Keratinocyte (primary cell): Measurements from ENCODE around the gene ATXN7. TPM values are rescaled to one million over a fixed set of nuclear protein-coding genes. Genes with fewer than 3 reads are reported as not detected.

Experiments
- DNase-seq: peaks from one replicate; pipeline ENCODE4 v3.0.0-alpha.2; 2011; ENCODE audit warnings: low read depth, missing footprints, low spot score
- FAIRE-seq: peaks from 2 replicates; lab custom pipeline; 2011; peaks lifted over from hg19 to GRCh38; lab: Jason Lieb, UNC
- H2AFZ ChIP-seq: 2 replicates; pipeline ENCODE4 v1.6.0; 2012; ENCODE audit warnings: low read length, control low read depth, inconsistent platforms; ENCODE audit not compliant: control insufficient read depth
- H3K27ac ChIP-seq: 2 replicates; pipeline ENCODE4 v1.5.1; 2011; ENCODE audit warnings: low read length; ENCODE audit not compliant: control insufficient read depth, insufficient read depth
- H3K27me3 ChIP-seq: 3 replicates; pipeline ENCODE4 v1.6.0; 2011; ENCODE audit warnings: low read length; ENCODE audit not compliant: control insufficient read depth, insufficient read depth; ENCODE audit errors: extremely low read depth
- H3K36me3 ChIP-seq, 2 experiments: 2 replicates in 1 of 2; 3 replicates in 1 of 2; pipeline ENCODE4 v1.5.1; 2011; ENCODE audit warnings: low read length in 2 of 2, mild to moderate bottlenecking in 1 of 2; ENCODE audit not compliant: control insufficient read depth in 2 of 2, insufficient read depth in 2 of 2; ENCODE audit errors: extremely low read depth in 1 of 2
- H3K4me1 ChIP-seq: 3 replicates; pipeline ENCODE4 v1.5.1; 2011; ENCODE audit warnings: low read length; ENCODE audit not compliant: control insufficient read depth, insufficient read depth; ENCODE audit errors: extremely low read depth
- H3K4me2 ChIP-seq: 3 replicates; pipeline ENCODE4 v1.6.0; 2011; ENCODE audit warnings: low read depth, low read length; ENCODE audit not compliant: control insufficient read depth, insufficient read depth; ENCODE audit errors: extremely low read depth
- H3K4me3 ChIP-seq, 3 experiments: fragments of 200-600 bp in 1 of 3; sonication (generic) in 1 of 3; 2 replicates in 2 of 3; 3 replicates in 1 of 3; pipeline ENCODE4 v1.5.1; 2011 to 2016; ENCODE audit warnings: low read length in 3 of 3, mild to moderate bottlenecking in 3 of 3, control low read depth in 2 of 3, inconsistent platforms in 1 of 3, low read depth in 1 of 3, mixed read lengths in 1 of 3, mixed run types in 1 of 3, moderate library complexity in 1 of 3; ENCODE audit not compliant: control insufficient read depth in 2 of 3, insufficient read depth in 2 of 3; ENCODE audit errors: extremely low read depth in 1 of 3
- H3K79me2 ChIP-seq: 2 replicates; pipeline ENCODE4 v1.6.0; 2012; ENCODE audit warnings: low read length; ENCODE audit not compliant: control insufficient read depth, insufficient read depth
- H3K9ac ChIP-seq: 3 replicates; pipeline ENCODE4 v1.6.0; 2011; ENCODE audit warnings: low read length; ENCODE audit not compliant: control insufficient read depth, insufficient read depth; ENCODE audit errors: extremely low read depth
- H3K9me1 ChIP-seq: 3 replicates; pipeline ENCODE4 v1.6.0; 2011; ENCODE audit warnings: low read length; ENCODE audit not compliant: control insufficient read depth, insufficient read depth; ENCODE audit errors: extremely low read depth
- H3K9me3 ChIP-seq: 2 replicates; pipeline ENCODE4 v1.5.1; 2012; ENCODE audit warnings: low read depth, low read length; ENCODE audit not compliant: control insufficient read depth
- H4K20me1 ChIP-seq: 3 replicates; pipeline ENCODE4 v1.6.0; 2011; ENCODE audit warnings: low read length; ENCODE audit not compliant: control insufficient read depth, insufficient read depth; ENCODE audit errors: extremely low read depth
- CTCF ChIP-seq, 3 experiments: IDR thresholded peaks in 1 of 3; conservative IDR thresholded peaks in 1 of 3; optimal IDR thresholded peaks in 1 of 3; 2 replicates in 2 of 3; 3 replicates in 1 of 3; pipeline versions ENCODE3 to v1.5.1; 2011; ENCODE audit warnings: low read length in 3 of 3, mild to moderate bottlenecking in 3 of 3, moderate library complexity in 2 of 3, control low read depth in 1 of 3, inconsistent platforms in 1 of 3; ENCODE audit not compliant: insufficient read depth in 2 of 3; ENCODE audit errors: extremely low read depth in 1 of 3
- EZH2 ChIP-seq: IDR thresholded peaks from one replicate; pipeline ENCODE4 v1.6.1; 2012; ENCODE audit warnings: inconsistent platforms, mild to moderate bottlenecking, low read length, moderate library complexity
- dilution Hi-C: fragments of 300-500 bp; cut with MboI; formaldehyde crosslinking; loops from one replicate; pipeline ENCODE4 v1.7.0; 2020; ENCODE audit warnings: low sequenced_read_pairs; ENCODE audit not compliant: extremely low pct_ligation_motif_present
- polyA plus RNA-seq, 5 experiments: library from polyadenylated mRNA; depleted of rRNA in 3 of 5; stranded (reverse) in 3 of 5; stranded (forward) in 1 of 5; unstranded in 1 of 5; fragments of >200 nt; gene quantifications; 1 replicate in 1 of 5; 2 replicates in 3 of 5; 3 replicates in 1 of 5; pipeline versions ENCODE4 v1.2.1 to v1.2.3, GENCODE V29; 2011 to 2012; ENCODE audit warnings: missing spikeins in 2 of 5, low read depth in 1 of 5, low replicate concordance in 1 of 5

Gene ATXN7
- polyA plus RNA-seq, 1 donor (not counting 4 experiments of a cell fraction or from before 2014, with no cell fraction given) = 8.8 TPM

- dilution Hi-C loops = no loop called here
- Histone ChIP-seq H3K27ac (no peak overlapping the region), H3K9me1 (no peaks in the 10 kb centered on the region), H3K27me3 (no peaks in the 10 kb centered on the region), H3K9me3 (no peaks in the 10 kb centered on the region), H3K9ac (no peak overlapping the region), H3K4me1 (peaks cover 7% of the 10 kb centered on the region), H3K79me2 (no peaks in the 10 kb centered on the region), H3K4me2 (no peak overlapping the region), H4K20me1 (no peaks in the 10 kb centered on the region), H3K4me3 (no peak overlapping the region), H3K36me3 (peaks cover 3 to 5% of the 10 kb centered on the region in 2 experiments), H2AFZ (no peak overlapping the region)
- DNase-seq (no peak), FAIRE-seq (no peak)
- no peak for TF ChIP-seq EZH2
- no peak for TF ChIP-seq CTCF (optimal IDR thresholded peaks at IDR 0.05 in 1 of 3, IDR thresholded peaks at IDR 0.05 in 1 of 3, conservative IDR thresholded peaks at IDR 0.05 in 1 of 3; ENCODE audit: extremely low read depth in 1 of 3, insufficient read depth in 2 of 3, low read length in 3 of 3)
These were observed 33.1 kb upstream of the ATXN7 start for GRCh38 chr3:63830526-63830925.

- Histone ChIP-seq H2AFZ (no peak overlapping the region), H3K27me3 (no peaks in the 10 kb centered on the region), H3K9me1 (no peaks in the 10 kb centered on the region), H3K4me1 (peaks cover 7% of the 10 kb centered on the region), H3K9me3 (no peaks in the 10 kb centered on the region), H3K79me2 (no peaks in the 10 kb centered on the region), H3K9ac (no peak overlapping the region), H4K20me1 (no peaks in the 10 kb centered on the region), H3K4me3 (no peak overlapping the region), H3K27ac (no peak overlapping the region), H3K36me3 (peaks cover 5 to 6% of the 10 kb centered on the region in 2 experiments), H3K4me2 (no peak overlapping the region)
- dilution Hi-C loops = no loop called here
- DNase-seq (no peak), FAIRE-seq (no peak)
- no peak for TF ChIP-seq CTCF (optimal IDR thresholded peaks at IDR 0.05 in 1 of 3, IDR thresholded peaks at IDR 0.05 in 1 of 3, conservative IDR thresholded peaks at IDR 0.05 in 1 of 3; ENCODE audit: extremely low read depth in 1 of 3, insufficient read depth in 2 of 3, low read length in 3 of 3)
- TF ChIP-seq EZH2 = no peak
These were observed 31.3 kb upstream of the ATXN7 start for GRCh38 chr3:63832395-63832794.
